Mesendoderm (in vitro differentiated cells): ENCODE data around the gene MICAL1.

Experiments
- DNase-seq: peaks from one replicate; pipeline ENCODE4 v3.0.0; 2013
- H2AK5ac ChIP-seq: 2 replicates; pipeline ENCODE4 v1.6.1; 2013; ENCODE audit warnings: low read length, inconsistent platforms
- H2BK120ac ChIP-seq: 2 replicates; pipeline ENCODE4 v1.6.1; 2013; ENCODE audit warnings: low read depth, mild to moderate bottlenecking, low read length, moderate library complexity, mixed read lengths
- H2BK15ac ChIP-seq: replicated peaks from 2 replicates; pipeline ENCODE4 v1.6.1; 2013; ENCODE audit warnings: low read depth, mild to moderate bottlenecking, moderate library complexity
- H2BK5ac ChIP-seq: 2 replicates; pipeline ENCODE4 v1.6.1; 2013; ENCODE audit warnings: low read length, inconsistent platforms
- H3K18ac ChIP-seq: 2 replicates; pipeline ENCODE4 v1.6.1; 2013; ENCODE audit warnings: mild to moderate bottlenecking, low read length, mixed read lengths
- H3K23ac ChIP-seq: one replicate; pipeline ENCODE4 v1.6.1; 2013; ENCODE audit warnings: low read length
- H3K27ac ChIP-seq: 2 replicates; pipeline ENCODE4 v1.5.1; 2013; ENCODE audit warnings: low read depth, mild to moderate bottlenecking, inconsistent platforms, low read length, moderate library complexity
- H3K27me3 ChIP-seq: 2 replicates; pipeline ENCODE4 v1.6.1; 2013; ENCODE audit warnings: low read length, control low read depth, mild to moderate bottlenecking, inconsistent platforms; ENCODE audit not compliant: insufficient read depth, poor library complexity
- H3K36me3 ChIP-seq: 2 replicates; pipeline ENCODE4 v1.6.1; 2013; ENCODE audit warnings: low read length, inconsistent platforms; ENCODE audit not compliant: control insufficient read depth, insufficient read depth
- H3K4ac ChIP-seq: one replicate; pipeline ENCODE4 v1.6.1; 2013; ENCODE audit warnings: low read depth, mild to moderate bottlenecking, low read length, moderate library complexity
- H3K4me1 ChIP-seq: 2 replicates; pipeline ENCODE4 v1.6.1; 2013; ENCODE audit warnings: low read depth, low read length, inconsistent platforms; ENCODE audit not compliant: control insufficient read depth
- H3K4me2 ChIP-seq: 2 replicates; pipeline ENCODE4 v1.6.1; 2013; ENCODE audit warnings: low read length
- H3K4me3 ChIP-seq: 2 replicates; pipeline ENCODE4 v1.5.1; 2013; ENCODE audit warnings: mild to moderate bottlenecking, low read length
- H3K56ac ChIP-seq: one replicate; pipeline ENCODE4 v1.6.1; 2013; ENCODE audit warnings: low read length
- H3K79me1 ChIP-seq: 2 replicates; pipeline ENCODE4 v1.6.1; 2013; ENCODE audit warnings: low read length, inconsistent platforms
- H3K79me2 ChIP-seq: 2 replicates; pipeline ENCODE4 v1.6.1; 2013; ENCODE audit warnings: mild to moderate bottlenecking, low read length; ENCODE audit not compliant: control insufficient read depth, insufficient read depth
- H3K9ac ChIP-seq: 2 replicates; pipeline ENCODE4 v1.6.1; 2013; ENCODE audit warnings: low read length, inconsistent platforms
- H4K5ac ChIP-seq: one replicate; pipeline ENCODE4 v1.6.1; 2013; ENCODE audit warnings: low read length
- H4K8ac ChIP-seq: one replicate; pipeline ENCODE4 v1.6.1; 2013; ENCODE audit warnings: low read depth, mild to moderate bottlenecking, control low read depth, low read length, moderate library complexity
- WGBS: extraction: QIAGEN DNeasy Blood & Tissue Kit; methylation state at CpG from one replicate; pipeline ENCODE4 v1.1.7; 2013; ENCODE audit warnings: low lambda C conversion rate, missing lambda C conversion rate; ENCODE audit not compliant: insufficient coverage; ENCODE audit errors: extremely low coverage; 5-methylcytosine and 5-hydroxymethylcytosine counted together

The MICAL1 gene

DNA sequence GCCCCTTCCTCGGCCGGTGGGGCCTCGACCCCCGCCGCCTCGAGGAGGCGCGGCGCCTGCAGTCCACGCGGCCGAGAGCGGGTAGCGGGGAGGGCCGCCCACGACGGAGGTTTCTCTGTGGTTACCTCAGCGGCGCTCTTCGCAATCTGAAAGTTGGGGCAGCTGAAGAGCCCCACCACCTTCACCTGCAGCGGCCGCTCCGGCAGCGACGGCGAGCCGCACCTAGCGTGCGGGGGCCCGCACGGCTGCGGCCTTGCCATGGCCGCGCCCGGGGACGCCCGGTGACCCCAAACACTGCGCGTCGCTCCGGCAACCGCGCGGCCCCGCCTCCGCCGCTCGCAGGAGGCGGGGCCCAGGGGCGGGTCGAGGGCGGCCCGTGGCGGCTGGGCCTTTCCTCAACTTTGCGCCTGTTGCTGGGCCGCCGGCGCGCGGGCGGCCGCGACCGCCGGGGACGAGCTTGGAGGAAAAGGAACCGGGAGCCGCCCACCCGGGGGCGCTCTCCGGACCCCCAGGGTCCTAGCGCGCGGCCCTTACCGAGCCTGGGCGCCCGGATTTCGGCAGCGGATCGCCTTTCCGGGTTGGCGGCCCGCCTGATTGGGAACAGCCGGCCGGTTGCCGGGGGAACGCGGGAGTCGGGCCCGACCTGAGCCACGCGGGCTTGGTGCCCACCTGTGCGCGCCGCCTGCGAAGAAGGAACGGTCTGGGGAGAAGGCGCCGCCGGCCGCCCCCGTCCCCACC is 15.1 kb downstream of the MICAL1 start, which contains the start of the genes PPIL6 and SMPD2:
Gene PPIL6 (minus strand): TSS at position 298 of the 738 bp plus-strand sequence. CDS start 38 bp downstream, at position 260.
Gene SMPD2 (plus strand): TSS at position 394 of the 738 bp plus-strand sequence. CDS start 398 bp downstream, outside the sequence.
- Histone ChIP-seq H3K56ac (peak within 1 kb of the TSS; percentile 92), H2BK15ac (no peak within 1 kb of the TSS), H3K4me2 (peak within 1 kb of the TSS; percentile 95), H3K18ac (peak within 1 kb of the TSS; percentile 88), H4K8ac (no peak within 1 kb of the TSS), H3K27ac (peak within 1 kb of the TSS; percentile 63), H3K4me1 (peaks cover 5% of the 10 kb centered on the region), H4K5ac (no peak within 1 kb of the TSS), H3K27me3 (no peaks in the 10 kb centered on the region), H3K4me3 (peak within 1 kb of the TSS; percentile 70), H2BK120ac (no peak within 1 kb of the TSS), H2BK5ac (peak within 1 kb of the TSS; percentile 31), H3K79me1 (peaks cover 3% of the 10 kb centered on the region), H3K36me3 (peaks cover 8% of the 10 kb centered on the region), H3K79me2 (no peaks in the 10 kb centered on the region), H3K23ac (no peak within 1 kb of the TSS), H2AK5ac (no peak within 1 kb of the TSS), H3K4ac (no peak within 1 kb of the TSS), H3K9ac (peak within 1 kb of the TSS; percentile 80)
- peak; percentile 95 for DNase-seq
- no CpG with 5 or more reads among the region's 102 CpGs for WGBS

DNA sequence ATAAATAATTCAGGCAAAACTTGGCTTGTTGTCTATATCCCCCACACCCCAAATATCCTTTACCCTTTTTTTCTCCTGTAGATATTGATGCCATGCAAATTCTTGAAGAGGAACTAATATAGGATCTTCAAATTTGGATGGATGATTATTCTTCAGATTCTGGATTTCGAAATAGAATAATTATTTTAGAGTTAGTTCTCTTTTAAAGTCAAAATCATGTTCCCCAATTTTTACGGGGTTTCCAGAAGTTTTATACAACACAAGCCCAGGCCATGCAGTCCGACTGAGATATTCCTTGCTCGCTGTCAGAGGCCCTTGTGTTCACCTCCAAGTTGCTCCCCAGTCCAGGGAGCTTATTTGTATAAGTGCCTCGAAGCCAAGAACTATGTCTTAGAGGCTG is 19.5 kb downstream of the MICAL1 start:
- no peaks in the 10 kb centered on the region for H3K36me3 ChIP-seq
- H2BK120ac ChIP-seq = no peak overlapping the region
- no peak overlapping the region for H3K4me2 ChIP-seq
- no peak overlapping the region for H3K23ac ChIP-seq
- no peak overlapping the region for H3K18ac ChIP-seq
- no peak overlapping the region for H2BK5ac ChIP-seq
- no peak overlapping the region for H3K27ac ChIP-seq
- H4K5ac ChIP-seq = no peak overlapping the region
- no peaks in the 10 kb centered on the region for H3K79me1 ChIP-seq
- no peak overlapping the region for H4K8ac ChIP-seq
- H3K9ac ChIP-seq = no peak overlapping the region
- no peaks in the 10 kb centered on the region for H3K27me3 ChIP-seq
- no peaks in the 10 kb centered on the region for H3K4me1 ChIP-seq
- no peak for DNase-seq
- H2AK5ac ChIP-seq = no peak overlapping the region
- no peak overlapping the region for H3K4ac ChIP-seq
- no peak overlapping the region for H2BK15ac ChIP-seq
- no peaks in the 10 kb centered on the region for H3K79me2 ChIP-seq
- no peak overlapping the region for H3K4me3 ChIP-seq
- H3K56ac ChIP-seq = no peak overlapping the region
- no CpG with 5 or more reads among the region's 5 CpGs for WGBS

DNA sequence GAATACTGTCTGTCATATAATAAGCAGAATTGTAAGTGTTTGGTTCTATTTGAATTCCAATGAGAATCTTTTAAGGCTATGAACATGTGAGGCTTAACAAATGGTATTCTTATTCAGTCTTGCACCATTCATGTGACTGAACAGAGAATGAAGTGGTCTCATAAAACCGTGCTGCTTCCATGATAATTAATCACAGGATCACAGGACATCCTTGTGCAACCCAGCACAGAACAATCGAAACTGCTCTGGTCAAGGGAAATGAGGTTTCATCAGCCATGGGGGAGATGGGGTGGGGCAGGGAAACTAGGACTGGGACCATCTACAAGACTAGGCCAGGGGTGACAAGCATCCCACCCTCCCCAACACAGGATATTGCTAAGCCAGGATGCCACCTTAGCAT is 21.1 kb downstream of the MICAL1 start:
- H3K4ac ChIP-seq = no peak overlapping the region
- DNase-seq = no peak
- H2BK15ac ChIP-seq = no peak overlapping the region
- no peak overlapping the region for H3K18ac ChIP-seq
- no peak overlapping the region for H4K8ac ChIP-seq
- H3K27me3 ChIP-seq = no peaks in the 10 kb centered on the region
- no peak overlapping the region for H3K56ac ChIP-seq
- no peak overlapping the region for H4K5ac ChIP-seq
- no peak overlapping the region for H2BK120ac ChIP-seq
- H3K4me1 ChIP-seq = no peaks in the 10 kb centered on the region
- H2BK5ac ChIP-seq = no peak overlapping the region
- no peak overlapping the region for H3K4me2 ChIP-seq
- H3K23ac ChIP-seq = no peak overlapping the region
- no peak overlapping the region for H3K4me3 ChIP-seq
- no peak overlapping the region for H2AK5ac ChIP-seq
- no peaks in the 10 kb centered on the region for H3K36me3 ChIP-seq
- no peaks in the 10 kb centered on the region for H3K79me1 ChIP-seq
- WGBS = no CpG with 5 or more reads among the region's 2 CpGs
- no peak overlapping the region for H3K27ac ChIP-seq
- no peak overlapping the region for H3K9ac ChIP-seq
- no peaks in the 10 kb centered on the region for H3K79me2 ChIP-seq

DNA sequence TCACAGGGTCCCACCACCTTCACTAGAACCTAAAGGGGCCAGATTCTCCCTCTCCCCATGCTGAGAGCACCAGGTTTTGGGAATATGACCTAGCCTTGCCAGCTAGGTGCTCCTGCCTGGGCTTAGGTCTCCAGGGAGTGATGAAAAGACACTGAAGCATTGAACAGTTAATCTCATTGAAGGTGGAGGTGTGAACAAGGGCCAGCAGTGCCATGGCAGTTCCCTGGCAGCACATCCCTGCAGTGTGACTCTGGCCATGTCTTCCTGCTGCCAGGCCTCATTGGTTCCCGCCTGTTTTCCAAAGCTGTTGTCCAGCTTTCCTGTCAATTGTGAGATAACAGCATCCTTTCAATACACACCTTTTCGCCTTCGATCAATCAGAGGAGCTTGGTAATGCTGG is 26.1 kb downstream of the MICAL1 start:
- no peak overlapping the region for H3K23ac ChIP-seq
- no peaks in the 10 kb centered on the region for H3K36me3 ChIP-seq
- H2AK5ac ChIP-seq = no peak overlapping the region
- H3K4me3 ChIP-seq = no peak overlapping the region
- H3K79me1 ChIP-seq = no peaks in the 10 kb centered on the region
- no peak overlapping the region for H3K9ac ChIP-seq
- H3K79me2 ChIP-seq = no peaks in the 10 kb centered on the region
- no peaks in the 10 kb centered on the region for H3K4me1 ChIP-seq
- H3K56ac ChIP-seq = no peak overlapping the region
- DNase-seq = no peak
- no peak overlapping the region for H2BK120ac ChIP-seq
- no peak overlapping the region for H3K27ac ChIP-seq
- H2BK5ac ChIP-seq = no peak overlapping the region
- WGBS = no CpG with 5 or more reads among the region's 3 CpGs
- no peak overlapping the region for H3K4ac ChIP-seq
- H3K4me2 ChIP-seq = no peak overlapping the region
- H2BK15ac ChIP-seq = no peak overlapping the region
- no peaks in the 10 kb centered on the region for H3K27me3 ChIP-seq
- no peak overlapping the region for H4K5ac ChIP-seq
- no peak overlapping the region for H4K8ac ChIP-seq
- no peak overlapping the region for H3K18ac ChIP-seq

DNA sequence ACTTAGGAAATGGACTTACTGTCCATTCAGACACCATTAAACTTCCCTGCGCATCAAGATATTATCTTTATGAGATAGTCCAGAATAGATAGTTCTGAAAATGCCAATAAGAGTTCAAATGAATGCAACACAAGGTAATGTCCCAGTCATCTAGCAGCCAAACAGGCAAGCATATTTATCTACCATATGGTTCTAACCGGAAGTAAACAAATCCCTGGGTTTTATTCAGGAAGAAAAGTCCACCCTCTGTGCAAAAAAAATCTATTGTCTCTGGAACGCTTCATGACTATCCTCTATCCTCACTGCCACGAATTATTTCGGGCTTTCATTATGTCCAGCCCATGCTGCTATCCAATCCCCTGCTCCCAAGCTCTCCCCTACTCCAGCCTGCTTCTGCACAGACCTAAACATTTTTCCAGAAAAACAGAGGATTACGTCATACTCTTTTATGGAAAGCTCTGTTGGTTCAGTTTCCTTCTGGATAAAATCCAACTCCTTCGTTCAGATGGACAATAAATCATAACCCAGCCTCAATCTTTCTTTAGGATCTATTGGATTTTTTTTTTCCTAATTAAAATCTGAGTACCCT is 26.6 kb downstream of the MICAL1 start:
- Histone ChIP-seq H2BK5ac (no peak overlapping the region), H3K18ac (no peak overlapping the region), H2BK120ac (no peak overlapping the region), H3K4me1 (no peaks in the 10 kb centered on the region), H3K79me2 (no peaks in the 10 kb centered on the region), H3K27ac (no peak overlapping the region), H3K36me3 (no peaks in the 10 kb centered on the region), H3K79me1 (no peaks in the 10 kb centered on the region), H3K27me3 (no peaks in the 10 kb centered on the region), H2AK5ac (no peak overlapping the region), H3K9ac (no peak overlapping the region), H3K23ac (no peak overlapping the region), H3K4ac (no peak overlapping the region), H4K8ac (no peak overlapping the region), H3K4me2 (no peak overlapping the region), H3K4me3 (no peak overlapping the region), H4K5ac (no peak overlapping the region), H2BK15ac (no peak overlapping the region), H3K56ac (no peak overlapping the region)
- DNase-seq = no peak
- no CpG with 5 or more reads among the region's 7 CpGs for WGBS
